Lower lobe of right lung (tissue), 2 donors: ENCODE data around the gene HLA-DRA. TPM values are rescaled to one million over a fixed set of nuclear protein-coding genes. Genes with fewer than 3 reads are reported as not detected.

Experiments used
- ATAC-seq, 2 donors: fragments of 200-7000 bp; cut with Tn5 transposase; one replicate each; pipeline ENCODE4 v1.9.1; 2020 to 2022; ENCODE audit warnings: mild to moderate bottlenecking in 2 of 2, moderate library complexity in 2 of 2
- DNase-seq: peaks from one replicate; pipeline ENCODE4 v3.0.0-alpha.2; 2020
- H3K27ac ChIP-seq: fragments of 200-600 bp; one replicate; pipeline ENCODE4 v1.8.0; 2022
- H3K27me3 ChIP-seq: fragments of 200-600 bp; one replicate; pipeline ENCODE4 v1.8.0; 2022; ENCODE audit warnings: low read depth
- H3K36me3 ChIP-seq: fragments of 200-600 bp; one replicate; pipeline ENCODE4 v1.8.0; 2022; ENCODE audit warnings: mild to moderate bottlenecking
- H3K4me1 ChIP-seq: fragments of 200-600 bp; one replicate; pipeline ENCODE4 v1.8.0; 2022
- H3K4me3 ChIP-seq: fragments of 200-600 bp; one replicate; pipeline ENCODE4 v1.8.0; 2022; ENCODE audit warnings: mild to moderate bottlenecking
- H3K9me3 ChIP-seq: fragments of 200-600 bp; one replicate; pipeline ENCODE4 v1.8.0; 2022
- CTCF ChIP-seq: fragments of 200-600 bp; IDR thresholded peaks from one replicate; pipeline ENCODE4 v1.8.0; 2022; ENCODE audit warnings: antibody characterized with exemption, mild to moderate bottlenecking
- intact Hi-C: fragments of 100-400 bp; cut with DNase I; formaldehyde crosslinking; loops from one replicate; pipeline ENCODE4 v1.11.0; 2022
- total RNA-seq: library from RNA; stranded (reverse); fragmentation: NEBNext Ultra II Directional; extraction: Animal tissue kit (Norgen Biotek cat#: 25700); gene quantifications from one replicate; pipeline ENCODE4 v1.2.1, GENCODE V29; 2021
- donor health status: DM: no; HTN: yes; CAD: no; lungs with severe emphysema.

Gene HLA-DRA
- total RNA-seq, 1 donor from 2014 or later: 2,056 TPM

- Histone ChIP-seq H3K4me3 (no peak overlapping the region), H3K4me1 (no peaks in the 10 kb centered on the region), H3K9me3 (no peaks in the 10 kb centered on the region), H3K36me3 (peaks cover 7% of the 10 kb centered on the region), H3K27ac (no peak overlapping the region), H3K27me3 (no peaks in the 10 kb centered on the region)
- no peak for TF ChIP-seq CTCF
- ATAC-seq (no peak), DNase-seq (no peak)
- intact Hi-C loops: no loop called here
Measured at GRCh38 chr6:32449088-32449736, 9.5 kb downstream of the HLA-DRA start.

- H3K36me3 ChIP-seq: no peaks in the 10 kb centered on the region
- DNase-seq (no peak), ATAC-seq (no peak)
- no peak for TF ChIP-seq CTCF
- H3K9me3 ChIP-seq: no peaks in the 10 kb centered on the region
- H3K27me3 ChIP-seq: peaks cover 8% of the 10 kb centered on the region
- intact Hi-C loops: no loop called here
- no peaks in the 10 kb centered on the region for H3K4me1 ChIP-seq
- H3K27ac ChIP-seq: no peak overlapping the region
- no peak overlapping the region for H3K4me3 ChIP-seq
Measured at GRCh38 chr6:32457054-32457453, 17.4 kb downstream of the HLA-DRA start.

- DNase-seq (peak; percentile 47), ATAC-seq (peak; percentile 51 to 78)
- intact Hi-C loops: no loop called here
- Histone ChIP-seq H3K36me3 (no peaks in the 10 kb centered on the region), H3K9me3 (no peaks in the 10 kb centered on the region), H3K27ac (no peak overlapping the region), H3K27me3 (peaks cover 8% of the 10 kb centered on the region), H3K4me3 (peak overlapping the region; percentile 38), H3K4me1 (no peaks in the 10 kb centered on the region)
- no peak for TF ChIP-seq CTCF
Measured at GRCh38 chr6:32459781-32460424, 20.2 kb downstream of the HLA-DRA start.

GRCh38 chr6:32460528-32460927, 20.8 kb downstream of the HLA-DRA start:
- DNase-seq: no peak
- Histone ChIP-seq H3K9me3 (no peaks in the 10 kb centered on the region), H3K36me3 (no peaks in the 10 kb centered on the region), H3K4me3 (no peak overlapping the region), H3K4me1 (no peaks in the 10 kb centered on the region), H3K27ac (no peak overlapping the region), H3K27me3 (peaks cover 8% of the 10 kb centered on the region)
- intact Hi-C loops: no loop called here
- ATAC-seq: peak in 1 of 2 donors; percentile 52
- TF ChIP-seq CTCF: no peak

- Histone ChIP-seq H3K36me3 (no peaks in the 10 kb centered on the region), H3K4me3 (no peak overlapping the region), H3K27ac (no peak overlapping the region), H3K4me1 (no peaks in the 10 kb centered on the region), H3K9me3 (no peaks in the 10 kb centered on the region), H3K27me3 (peaks cover 8% of the 10 kb centered on the region)
- TF ChIP-seq CTCF: no peak
- no peak for DNase-seq
- intact Hi-C loops: no loop called here
- ATAC-seq: no peak
Measured at GRCh38 chr6:32461493-32461892, 21.8 kb downstream of the HLA-DRA start.
